Middle frontal gyrus (tissue), 1 donor: ENCODE data around the gene AQP5.

Source experiments
- DNase-seq: peaks from one replicate; pipeline ENCODE4 v3.0.0-alpha.2; 2015; ENCODE audit warnings: low spot score; ENCODE audit errors: extremely low spot score

AQP5 gene

DNA sequence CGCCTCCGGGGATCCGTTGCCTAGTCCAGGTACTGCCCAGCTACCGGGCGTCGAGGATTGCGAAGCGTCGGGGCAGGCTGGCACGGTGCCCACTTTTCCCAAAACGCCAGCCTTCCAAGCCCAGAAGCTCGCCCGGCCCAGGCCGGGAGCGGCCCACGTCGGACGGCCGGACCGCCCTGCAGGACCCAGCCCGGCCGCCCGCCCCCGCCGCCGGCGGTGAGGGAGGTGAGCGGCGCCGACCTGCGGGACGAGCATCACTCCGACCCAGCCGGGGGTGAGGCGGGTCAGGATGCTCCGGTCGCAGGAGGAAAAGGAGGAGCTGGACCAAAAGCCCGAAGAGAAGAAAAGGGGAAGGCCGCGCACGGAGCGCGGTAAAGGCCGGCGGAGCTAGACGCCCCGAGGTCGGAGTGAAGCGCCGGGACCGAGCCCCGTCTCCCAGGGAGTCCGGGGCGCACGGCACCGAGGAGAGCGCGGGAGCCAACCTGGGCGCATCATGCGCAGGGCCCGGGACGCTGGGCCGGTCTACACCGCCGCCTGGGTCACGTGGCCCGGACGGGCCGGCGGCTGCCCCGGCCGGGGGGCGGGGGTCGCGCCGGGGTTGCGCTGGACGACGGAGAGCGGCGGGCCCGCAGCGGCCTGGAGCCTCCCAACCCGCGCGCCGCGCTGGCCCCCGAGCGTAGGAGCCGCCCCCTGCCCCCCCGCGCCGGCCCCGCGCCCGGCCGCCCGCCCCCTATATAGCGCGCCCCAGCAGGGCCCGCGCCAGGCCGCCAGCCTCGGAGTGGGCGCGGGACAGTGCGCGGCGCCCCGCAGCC lies at the start of gene AQP5:
AQP5 (plus strand) TSS at position 762 of the 812 bp plus-strand sequence. CDS start 146 bp downstream, outside the sequence.
- no peak for DNase-seq

DNA sequence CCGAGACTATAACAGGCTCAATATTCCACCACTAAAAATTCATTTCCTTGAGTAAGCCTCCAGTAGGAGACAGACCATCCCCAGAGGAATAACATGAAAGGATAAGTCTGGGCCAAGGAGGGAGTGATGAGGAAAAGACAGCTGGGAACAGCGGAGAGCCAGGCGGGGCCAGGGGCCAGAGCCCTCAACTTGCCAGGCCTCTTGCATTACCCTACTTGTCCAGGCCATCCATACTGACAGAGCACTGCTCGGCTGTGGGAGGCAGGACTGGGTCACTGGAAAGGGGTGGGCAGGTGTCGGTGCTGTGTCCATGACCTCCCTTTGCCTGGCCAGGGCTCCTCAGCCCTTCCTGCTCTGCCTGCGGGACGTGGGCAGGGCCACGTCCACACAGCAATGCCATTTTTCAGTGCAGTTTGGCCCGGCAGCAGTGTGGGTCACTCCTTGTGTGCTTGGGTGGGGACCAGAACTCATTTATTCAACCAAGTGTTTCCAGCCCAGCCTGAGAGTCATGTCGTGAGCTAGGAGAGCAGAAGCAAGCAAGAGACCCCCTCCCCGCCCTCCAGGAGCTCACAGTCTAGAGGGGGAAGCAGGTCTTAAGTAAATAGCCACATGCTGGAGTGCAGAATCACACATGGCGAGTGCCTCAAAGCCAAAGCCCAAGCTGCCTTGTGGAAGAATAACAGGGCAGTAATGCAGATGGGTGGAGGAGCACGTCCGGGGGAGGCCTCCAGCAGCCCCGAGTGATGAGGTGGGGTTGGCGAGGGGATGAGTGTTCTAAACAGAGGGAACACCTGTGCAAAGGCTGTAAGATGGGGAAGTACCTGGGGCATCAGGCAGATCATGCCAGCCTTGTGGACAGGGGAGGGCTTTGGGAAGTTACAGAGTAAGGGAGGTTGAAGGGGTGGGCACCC lies 49.1 kb upstream of the AQP5 start:
- DNase-seq = no peak

DNA sequence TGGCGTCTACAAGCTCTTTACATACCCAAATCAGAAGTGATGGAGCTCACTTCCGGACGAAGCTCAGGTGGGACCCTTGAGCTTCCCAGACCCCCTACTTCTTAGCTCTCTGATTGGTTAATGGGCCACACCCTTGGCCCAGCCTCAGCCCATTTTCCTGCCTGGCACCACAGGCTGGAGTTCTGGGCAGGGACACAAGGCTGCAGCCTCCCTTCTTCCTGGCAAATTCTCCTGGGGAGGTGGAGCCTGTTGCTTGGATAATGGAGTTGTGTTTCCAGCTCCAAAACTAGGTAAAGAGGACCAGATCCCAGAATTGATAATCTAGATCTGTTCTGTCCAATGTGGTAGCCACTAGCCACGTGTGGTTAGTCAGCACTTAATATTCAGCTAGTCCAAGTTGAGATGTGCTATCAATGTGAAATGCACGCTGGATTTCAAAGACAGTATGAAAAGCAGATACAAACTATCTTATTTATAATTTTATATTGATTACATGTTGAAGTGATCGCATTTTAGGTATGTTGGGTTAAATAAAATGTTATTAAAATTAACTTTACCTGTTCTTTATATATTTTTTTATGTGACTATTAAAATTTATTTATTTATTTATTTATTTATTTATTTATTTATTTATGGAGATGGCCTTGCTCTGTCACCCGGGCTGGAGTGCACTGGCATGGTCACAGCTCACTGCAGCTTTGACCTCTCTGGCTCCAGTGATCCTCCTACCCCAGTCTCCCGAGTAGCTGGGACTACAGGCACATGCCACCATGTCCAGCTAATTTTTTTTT lies 45.3 kb upstream of the AQP5 start:
- DNase-seq = no peak

DNA sequence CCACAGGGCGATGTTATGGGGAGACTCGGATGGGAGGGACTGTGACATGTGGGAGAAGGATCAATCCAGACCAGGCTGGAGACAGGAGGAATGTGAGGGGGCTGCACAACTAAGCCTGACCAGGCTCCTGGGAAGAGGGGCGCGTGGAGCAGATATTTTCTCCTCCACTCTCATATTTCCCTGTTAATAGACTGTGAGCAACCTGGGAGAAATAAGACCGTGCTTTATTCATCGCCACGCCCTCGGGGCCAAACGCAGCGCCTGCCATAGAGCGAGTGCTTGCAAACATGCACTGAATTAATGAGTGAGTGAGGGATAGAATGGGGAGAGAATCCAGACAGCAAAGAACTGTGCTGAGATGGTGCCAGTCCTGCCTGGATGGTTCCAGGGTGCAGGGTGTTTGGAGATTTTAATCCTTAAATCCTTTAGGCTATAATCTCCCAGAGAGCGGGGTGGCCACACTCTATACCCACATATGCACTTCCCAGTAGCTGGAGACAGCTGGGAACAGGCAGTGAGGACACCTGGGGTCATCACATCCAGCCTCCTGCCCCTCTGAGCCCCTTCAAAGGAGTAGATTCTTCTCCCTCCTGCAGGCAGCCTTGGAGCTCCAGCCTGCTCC lies 44.4 kb upstream of the AQP5 start:
- no peak for DNase-seq

DNA sequence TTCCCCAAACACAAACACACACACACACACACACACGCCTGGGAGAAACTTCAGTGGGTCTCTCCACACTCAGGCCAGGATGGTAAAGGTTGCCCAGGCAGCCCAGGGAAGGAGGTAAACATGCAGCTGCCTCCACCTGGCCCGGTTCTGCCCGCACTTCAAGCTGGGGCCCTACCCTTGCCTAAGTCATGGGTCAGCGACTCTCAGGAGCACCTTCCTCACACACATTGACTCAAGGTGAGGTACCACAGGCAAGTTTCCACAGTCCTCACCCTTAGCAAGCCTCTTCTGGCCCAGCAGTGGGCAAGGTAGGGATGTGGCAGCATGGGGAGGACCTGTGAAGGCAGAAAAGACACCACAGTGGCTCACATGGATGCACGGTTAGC lies 43.9 kb upstream of the AQP5 start:
- DNase-seq = no peak

DNA sequence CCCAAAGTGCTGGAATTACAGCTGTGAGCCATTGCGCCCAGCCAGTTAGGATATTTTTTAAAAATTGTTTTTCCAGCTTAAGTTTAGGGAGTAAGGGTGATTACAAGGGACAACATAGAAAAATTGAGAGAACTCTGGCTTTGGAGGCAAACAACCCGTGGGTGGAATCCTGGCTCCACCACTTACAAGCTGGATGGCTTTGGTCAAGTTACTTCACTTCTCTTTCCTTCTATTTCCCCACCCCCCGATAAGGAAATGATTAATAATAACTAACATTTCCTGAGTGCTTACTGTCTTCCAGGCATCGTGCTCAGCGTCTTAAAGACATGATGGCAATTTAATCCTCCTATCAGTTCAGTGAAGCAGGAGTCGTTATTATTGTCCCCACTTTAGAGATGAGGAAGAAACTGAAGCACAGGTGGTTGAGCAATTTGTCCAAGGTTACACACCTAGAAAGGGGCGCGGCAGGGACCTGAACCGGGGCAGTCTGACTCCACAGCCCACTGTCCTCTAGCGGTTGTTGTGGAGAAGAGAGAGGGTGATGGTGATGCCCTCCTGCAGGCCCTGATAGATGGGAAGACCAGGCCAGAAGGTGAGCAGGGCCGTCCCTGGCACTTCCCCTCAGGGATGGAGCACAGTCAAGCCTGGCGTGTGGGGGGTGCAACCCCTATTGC lies 41.3 kb upstream of the AQP5 start:
- DNase-seq = no peak

DNA sequence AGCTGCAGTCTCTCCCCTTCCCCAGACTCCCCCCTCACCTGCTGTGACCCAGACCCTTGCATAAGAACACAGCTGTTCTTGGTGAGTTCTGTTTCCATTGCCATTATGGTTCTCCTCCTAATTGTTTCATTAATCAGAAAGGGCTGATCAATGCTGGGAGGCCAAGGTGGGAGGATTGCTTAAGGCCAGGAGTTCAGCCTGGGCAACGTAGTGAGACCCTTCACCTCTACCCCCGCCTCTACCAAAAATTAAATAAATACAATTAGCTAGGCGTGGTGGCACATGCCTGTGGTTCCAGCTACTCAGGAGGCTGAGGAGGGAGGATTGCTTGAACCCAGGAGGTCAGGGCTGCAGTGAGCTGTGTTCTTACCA lies 40.8 kb upstream of the AQP5 start:
- DNase-seq = no peak

DNA sequence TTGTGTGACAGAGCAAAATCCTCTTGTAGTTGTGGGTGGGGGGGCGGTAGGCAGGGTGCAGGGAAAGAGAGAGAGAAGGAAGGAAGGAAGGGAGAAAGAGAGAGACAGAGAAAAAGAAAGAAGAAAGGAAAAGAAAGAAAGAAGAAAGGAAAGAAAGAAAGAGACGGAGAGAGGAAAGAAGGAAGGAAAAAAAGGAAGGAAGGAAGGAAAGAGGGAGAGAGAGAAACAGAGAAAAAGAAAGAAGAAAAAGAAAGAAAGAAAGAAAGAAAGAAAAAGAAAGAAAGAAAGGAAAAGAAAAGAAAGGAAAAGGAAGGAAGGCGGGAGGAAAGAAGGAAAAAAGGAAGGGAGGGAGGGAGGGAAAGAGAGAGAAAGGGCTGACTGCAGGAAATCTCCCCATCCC lies 40.4 kb upstream of the AQP5 start:
- DNase-seq = no peak

DNA sequence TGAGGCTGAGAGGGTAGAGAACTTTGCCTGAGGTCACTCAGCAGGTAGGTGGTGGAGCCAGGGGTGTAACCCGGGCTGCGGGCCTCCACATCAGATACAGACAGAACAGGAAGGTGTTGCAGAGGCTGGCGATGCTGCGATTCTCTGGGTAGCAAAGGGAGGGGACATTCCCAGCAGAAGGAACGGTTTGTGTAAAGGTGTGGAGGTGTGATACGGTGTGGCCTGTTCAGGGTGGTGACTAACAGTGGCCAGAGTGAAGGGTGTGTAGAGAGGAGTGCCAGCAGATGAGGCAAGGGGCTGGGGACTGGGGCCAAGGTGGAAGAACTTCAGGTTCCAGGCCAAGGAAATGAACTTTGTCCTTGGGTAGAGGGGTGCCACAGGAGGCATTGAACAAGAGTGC lies 39.7 kb upstream of the AQP5 start:
- no peak for DNase-seq

DNA sequence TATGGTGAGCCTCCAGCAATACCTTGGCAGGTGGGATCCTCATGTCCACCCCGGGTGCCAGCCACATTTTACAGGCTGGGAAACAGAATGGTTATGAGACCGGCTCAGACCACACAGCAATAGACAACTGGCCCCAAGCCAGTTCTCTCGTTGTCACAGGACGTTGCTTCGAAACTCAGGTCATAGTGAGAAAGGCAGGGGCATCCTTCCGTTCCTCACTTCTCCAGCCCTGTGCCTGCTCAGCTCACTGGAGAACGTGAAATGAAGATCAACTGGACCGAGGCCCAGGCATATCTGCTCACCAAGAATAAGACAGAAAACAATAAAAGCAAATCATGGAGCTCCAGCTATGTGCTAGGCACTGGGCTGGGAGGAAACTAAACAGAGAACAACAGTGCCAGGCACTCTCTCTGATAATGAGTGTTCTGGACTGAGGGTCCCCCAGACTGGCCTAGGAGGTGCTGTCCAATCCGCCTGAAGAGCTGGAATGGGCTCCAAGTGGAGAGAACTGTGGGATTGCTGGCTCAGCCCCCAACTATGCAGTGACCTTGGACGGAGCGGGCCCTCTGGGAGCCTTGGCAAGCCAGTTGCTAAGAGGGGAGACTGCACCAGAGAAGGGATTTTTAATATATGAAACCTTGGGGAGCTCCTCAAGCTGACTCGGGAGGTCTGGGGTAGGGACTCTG lies 39.2 kb upstream of the AQP5 start:
- DNase-seq = no peak

DNA sequence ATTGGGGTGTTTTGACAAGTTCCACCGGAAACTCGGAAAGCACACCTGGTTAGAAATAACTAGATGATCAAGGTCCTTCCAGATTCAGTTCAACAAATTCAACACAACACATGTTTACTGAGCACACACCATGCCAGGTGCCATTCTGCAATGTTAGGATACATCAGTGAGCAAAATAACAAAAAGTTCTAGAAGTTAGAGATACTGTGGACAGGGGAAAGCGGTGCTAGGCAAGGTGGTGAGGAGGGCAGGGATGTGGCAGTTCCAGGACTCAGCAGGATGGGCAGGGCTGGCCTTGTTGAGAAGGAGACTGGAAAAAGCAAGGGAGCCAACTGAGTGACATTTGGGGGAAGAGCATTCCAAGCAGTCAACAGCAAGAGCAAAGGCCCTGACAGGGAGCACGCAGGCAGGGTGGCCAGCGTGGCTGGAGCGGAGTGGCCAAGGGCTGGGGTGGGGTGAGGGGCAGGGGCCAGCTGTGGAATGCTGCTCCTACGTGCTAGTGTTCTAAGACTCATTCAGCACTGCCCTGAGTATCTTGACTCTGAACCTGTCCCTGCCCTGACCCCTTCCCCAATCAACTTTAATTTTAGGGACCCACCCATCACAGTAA lies 38.5 kb upstream of the AQP5 start:
- DNase-seq = no peak

DNA sequence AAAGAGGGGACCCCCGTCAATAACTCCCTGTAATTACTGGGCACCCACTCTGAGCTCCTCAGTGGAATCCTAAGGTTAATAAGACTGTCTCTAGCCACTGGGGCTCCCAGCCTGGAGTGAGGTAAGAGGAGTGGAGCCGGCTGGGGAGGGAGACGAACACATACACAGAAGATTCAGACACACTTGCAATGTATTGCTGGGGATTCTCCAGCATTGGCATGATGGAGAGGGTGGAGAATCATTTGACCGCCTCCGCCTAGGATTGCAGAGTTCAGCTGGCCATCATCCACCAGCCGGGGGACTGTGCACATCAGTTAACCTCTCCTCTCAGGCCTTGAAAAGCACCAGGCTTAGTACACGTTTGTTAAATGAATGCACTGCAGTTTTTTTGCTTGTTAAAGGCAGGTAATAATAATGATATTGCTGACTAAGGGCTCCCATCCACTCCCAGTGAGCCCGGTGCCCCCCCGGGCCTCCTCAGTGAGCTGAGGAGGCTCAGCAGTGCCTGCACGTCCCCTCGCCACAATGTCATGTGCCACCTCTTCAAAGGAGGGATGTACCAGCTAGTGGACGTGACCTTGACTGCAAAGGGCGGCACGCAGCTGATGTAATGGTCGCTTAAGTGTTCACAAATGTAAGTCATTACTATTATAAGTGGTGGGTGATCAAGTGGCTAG lies 37.7 kb upstream of the AQP5 start:
- no peak for DNase-seq

DNA sequence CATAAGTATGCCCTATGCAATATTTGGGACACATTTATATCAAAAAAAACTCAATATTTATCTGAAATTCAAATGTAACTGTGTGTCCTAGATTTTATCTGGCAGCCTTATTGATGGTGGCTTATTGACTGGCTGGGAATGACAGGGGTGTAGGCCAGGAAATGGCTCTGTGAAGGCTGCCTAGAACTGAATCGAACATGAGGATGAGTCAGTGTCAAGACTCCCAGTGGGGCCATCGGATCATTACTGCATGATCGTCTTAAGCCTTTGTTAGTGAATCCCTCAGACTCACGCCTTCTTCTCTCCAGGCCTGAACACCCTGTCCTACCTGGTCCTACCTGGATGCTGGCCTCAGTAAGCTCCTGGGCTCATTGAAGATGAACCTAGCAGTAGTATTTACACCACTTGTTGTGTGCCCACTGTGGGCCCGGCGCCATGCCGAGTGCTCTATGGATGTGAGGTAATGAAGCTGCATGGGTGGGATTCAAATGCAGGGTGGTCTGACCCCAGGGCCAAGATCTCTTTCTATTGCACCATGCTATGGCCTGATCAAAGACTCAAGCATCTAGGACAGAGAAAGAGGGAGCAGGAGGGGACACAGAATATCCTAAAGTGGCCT lies 36.9 kb upstream of the AQP5 start:
- no peak for DNase-seq

DNA sequence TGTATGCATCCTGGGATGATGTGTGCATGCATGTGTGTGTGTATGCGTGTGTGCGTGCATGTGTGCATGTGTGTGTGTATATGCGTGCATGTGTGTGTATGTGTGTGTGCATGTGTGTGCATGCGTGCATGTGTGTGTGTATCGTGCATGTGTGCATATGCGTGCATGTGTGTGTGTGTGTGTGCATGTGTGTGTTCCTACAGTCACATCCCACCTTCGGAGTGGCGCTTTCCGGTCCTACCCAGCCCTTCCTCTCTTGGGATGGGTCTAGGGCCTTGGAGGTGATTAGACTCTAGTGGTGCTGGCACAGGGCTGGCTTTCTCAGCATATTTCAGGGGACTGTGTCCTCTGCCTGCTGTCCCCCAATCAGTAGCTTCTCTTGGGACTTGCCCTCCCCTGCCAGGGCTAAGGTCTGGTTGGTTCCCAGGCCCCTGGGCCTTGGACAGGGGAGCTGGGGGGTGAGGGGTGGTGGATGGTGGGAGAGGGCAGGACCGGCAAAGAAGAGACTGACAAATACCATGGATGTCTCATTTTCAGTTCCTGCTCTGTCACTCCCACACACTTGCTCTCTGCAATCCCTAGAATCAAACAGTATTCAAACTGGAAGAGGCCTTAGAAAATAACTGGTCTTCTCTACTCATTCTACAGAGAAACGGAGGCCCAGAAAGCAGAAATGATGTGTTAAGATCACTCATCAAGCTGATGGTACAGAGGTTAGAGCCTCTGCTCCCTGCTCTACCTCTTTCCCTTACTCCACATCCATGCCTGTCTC lies 36.1 kb upstream of the AQP5 start:
- DNase-seq = no peak

DNA sequence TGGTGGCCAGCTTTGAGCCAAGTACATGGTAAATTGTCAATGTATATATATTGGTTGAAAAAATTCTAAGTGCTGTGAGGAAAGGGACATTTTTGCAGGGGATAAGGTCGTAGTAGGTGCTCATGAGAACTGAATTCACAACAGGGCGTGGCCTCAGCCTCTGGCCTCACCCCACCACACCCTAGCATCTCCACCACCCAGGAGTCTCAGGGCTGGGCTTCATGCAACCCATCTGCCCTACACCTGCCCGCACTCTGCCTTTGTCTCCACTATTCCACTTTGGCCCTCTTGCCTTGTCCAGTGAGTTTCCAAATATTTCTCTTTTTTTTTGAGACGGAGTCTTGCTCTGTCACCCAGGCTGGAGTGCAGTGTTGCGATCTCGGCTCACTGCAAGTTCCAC lies 33.2 kb upstream of the AQP5 start:
- no peak for DNase-seq

DNA sequence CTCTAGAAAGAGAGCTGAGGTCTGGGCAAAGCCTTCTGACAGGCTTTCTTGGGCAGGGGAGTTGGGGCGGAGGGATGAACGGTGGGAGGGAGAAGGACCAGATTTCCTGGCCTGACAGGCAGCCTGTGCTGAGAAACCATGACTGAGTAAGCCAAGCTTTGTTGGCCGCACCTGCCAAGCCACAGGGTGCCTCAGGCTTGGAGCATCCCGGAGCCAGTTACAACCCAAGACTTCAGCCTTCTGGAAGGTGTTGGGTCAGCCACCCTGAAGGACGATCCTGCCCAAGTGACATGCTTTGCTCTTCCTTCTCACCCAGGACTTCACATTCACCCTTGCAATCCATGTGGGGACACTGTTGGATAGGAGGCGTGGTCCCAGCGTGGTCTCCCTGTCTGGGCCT lies 32.1 kb upstream of the AQP5 start:
- no peak for DNase-seq

DNA sequence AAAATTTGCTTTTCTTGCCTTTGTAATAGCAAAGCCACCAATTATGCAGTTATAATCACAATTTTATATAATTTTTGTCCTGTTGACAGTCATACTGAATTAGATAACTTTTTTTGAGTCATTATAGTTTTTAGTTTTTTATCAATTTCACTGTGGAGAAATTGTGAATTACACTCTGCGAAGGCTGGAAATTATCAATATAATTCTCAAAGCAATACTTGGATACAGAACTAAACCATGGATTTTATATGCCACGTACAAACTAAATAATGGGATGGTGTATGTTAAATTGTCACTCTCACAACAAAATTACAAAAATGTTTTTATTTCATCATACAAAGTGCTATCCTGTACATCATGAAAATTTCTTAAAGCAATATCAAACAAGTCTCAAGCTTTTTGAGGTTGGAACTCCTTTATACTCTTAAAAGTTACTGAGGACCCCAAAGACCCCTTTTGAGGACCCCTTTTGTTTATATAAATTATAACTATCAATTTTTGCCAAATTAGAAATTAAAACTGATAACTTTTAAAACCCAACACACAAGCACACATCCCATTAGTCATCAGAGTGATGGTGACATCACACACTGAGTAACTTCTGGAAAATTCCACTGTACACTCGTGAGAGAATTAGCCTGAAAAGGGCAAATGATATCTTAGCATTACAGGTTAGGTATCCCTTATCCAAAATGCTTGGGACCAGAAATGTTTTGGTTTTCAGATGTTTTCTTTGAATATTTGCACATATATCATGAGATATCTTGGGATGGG lies 31.0 kb upstream of the AQP5 start:
- DNase-seq = no peak
